ENCODE measurements around the gene NACC2. TPM values are rescaled to one million over a fixed set of nuclear protein-coding genes. Genes with fewer than 3 reads are reported as not detected.

Gene NACC2
- total and polyA plus RNA-seq, 10 of the 15 experiments (the other 5 are each of a cell fraction or from before 2014, with no cell fraction given), result 0.66 to 14.7 (median 3.5) TPM

- no peak overlapping the region for H3K4me2 ChIP-seq (ENCODE audit: control insufficient read depth, insufficient read depth)
- 75% methylated on average over 18 of the region's 18 CpGs for WGBS (ENCODE audit: insufficient coverage, insufficient replicate concordance, low lambda C conversion rate, missing lambda C conversion rate)
- CTCF ChIA-PET, result interaction anchor here (1.0 kb wide), 1 partner anchor 25 kb away, joined by 3 read pairs; no protein-coding TSS in a partner anchor
- no peaks in the 10 kb centered on the region for H3K36me3 ChIP-seq (ENCODE audit: control insufficient read depth in 2 of 2, insufficient read depth in 2 of 2, low read length in 1 of 2)
- H3K4me3 ChIP-seq, result no peak overlapping the region
- BruUV-seq (replicated peaks), result no TSS peak
- no peaks in the 10 kb centered on the region for H3K9me3 ChIP-seq (replicated peaks; ENCODE audit: control insufficient read depth, insufficient read depth, low read length)
- SMC1A ChIA-PET (ENCODE audit: uncharacterized antibody, unreplicated experiment), result no interaction called here
- RAD21 ChIA-PET (ENCODE audit: unreplicated experiment), result no interaction called here
- no peaks in the 10 kb centered on the region for H4K20me1 ChIP-seq (ENCODE audit: control insufficient read depth, insufficient read depth)
- FAIRE-seq (no peak), ATAC-seq (no peak), DNase-seq (ENCODE audit: low read depth, low spot score) (no peak)
- in situ Hi-C loops (cut with MboI), result no loop called here
- peaks cover 6% of the 10 kb centered on the region for H3K4me1 ChIP-seq (ENCODE audit: control insufficient read depth, insufficient read depth, low read length)
- no peak for TF ChIP-seq NFIC (IDR thresholded peaks at IDR 0.05; ENCODE audit: low read depth, low read length)
- no peak for TF ChIP-seq TCF3 (IDR thresholded peaks at IDR 0.05; ENCODE audit: borderline replicate concordance, insufficient read depth, low read depth, low read length)
- no peak for TF ChIP-seq E4F1 (IDR thresholded peaks at IDR 0.05; ENCODE audit: borderline replicate concordance, partially characterized antibody)
- no peak for TF ChIP-seq YY1 (IDR thresholded peaks at IDR 0.05; ENCODE audit: low read depth, low read length)
- no peak for TF ChIP-seq ZNF687 (IDR thresholded peaks at IDR 0.05)
- TF ChIP-seq IRF5 (IDR thresholded peaks at IDR 0.05; ENCODE audit: borderline replicate concordance), result no peak
- no peak for TF ChIP-seq BCL11A (IDR thresholded peaks at IDR 0.05; ENCODE audit: low read depth, low read length)
- no peak for TF ChIP-seq HDAC6 (IDR thresholded peaks at IDR 0.05; ENCODE audit: unreplicated experiment)
- TF ChIP-seq CHD2 (IDR thresholded peaks at IDR 0.05; ENCODE audit: borderline replicate concordance, low read depth, low read length), result no peak
- no peak for TF ChIP-seq NR2C2 (IDR thresholded peaks at IDR 0.05; ENCODE audit: borderline replicate concordance, control insufficient read depth, insufficient read length, low read depth)
- TF ChIP-seq ZNF217 (IDR thresholded peaks at IDR 0.05), result no peak
- no peak overlapping the region for H3K9ac ChIP-seq (ENCODE audit: control insufficient read depth, insufficient read depth, low read length)
- H3K27ac ChIP-seq (ENCODE audit: control insufficient read depth, insufficient read depth), result no peak overlapping the region
- H3K79me2 ChIP-seq (ENCODE audit: control insufficient read depth, insufficient read depth, low read length), result no peaks in the 10 kb centered on the region
- H2AFZ ChIP-seq (ENCODE audit: control insufficient read depth, low read depth, low read length), result no peak overlapping the region
- no peaks in the 10 kb centered on the region; a peak in 1 of 4 replicates for H3K27me3 ChIP-seq (replicated peaks in 1 of 2; ENCODE audit: control insufficient read depth in 2 of 2, insufficient read depth in 2 of 2, low read length in 1 of 2)
- intact Hi-C loops (cut with micrococcal nuclease; ENCODE audit: unreplicated experiment), result no loop called here
- POLR2A ChIA-PET, result no interaction called here
Measured at GRCh38 chr9:135991771-135992170, 103.3 kb downstream of the NACC2 start.

All from GM12878 (cell line).